ENCODE results near the gene HCAR2.
"Not testable (repeated sequence)": the region's sequence is repeated elsewhere in the genome, so short reads cannot be mapped to it uniquely, and the experiment has no call there.

The HCAR2 gene

GRCh38 chr12:122715211-122715610 is 12.1 kb upstream of the HCAR2 start:
- not testable (repeated sequence) for DNase-seq

GRCh38 chr12:122713491-122714188 is 10.5 kb upstream of the HCAR2 start:
- not testable (repeated sequence) for DNase-seq

DNA sequence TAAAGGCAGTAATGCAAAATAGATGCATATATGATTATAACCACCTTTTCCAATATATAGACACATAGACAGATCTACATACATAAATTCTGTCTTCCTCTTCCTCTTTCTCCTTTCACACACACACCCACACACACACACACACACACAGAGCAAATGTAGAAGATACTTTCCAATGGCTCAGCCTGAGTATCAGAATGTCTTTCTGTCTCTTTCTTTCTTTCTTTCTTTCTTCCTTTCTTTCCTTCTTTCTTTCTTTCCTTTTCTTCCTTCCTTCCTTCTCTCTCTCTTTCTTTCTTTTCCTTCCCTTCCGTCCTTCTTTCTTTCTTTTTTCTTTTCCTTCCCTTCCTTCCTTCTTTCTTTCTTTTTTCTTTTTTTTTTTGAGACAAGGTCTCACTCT is 8.1 kb upstream of the HCAR2 start:
- not testable (repeated sequence) for DNase-seq

DNA sequence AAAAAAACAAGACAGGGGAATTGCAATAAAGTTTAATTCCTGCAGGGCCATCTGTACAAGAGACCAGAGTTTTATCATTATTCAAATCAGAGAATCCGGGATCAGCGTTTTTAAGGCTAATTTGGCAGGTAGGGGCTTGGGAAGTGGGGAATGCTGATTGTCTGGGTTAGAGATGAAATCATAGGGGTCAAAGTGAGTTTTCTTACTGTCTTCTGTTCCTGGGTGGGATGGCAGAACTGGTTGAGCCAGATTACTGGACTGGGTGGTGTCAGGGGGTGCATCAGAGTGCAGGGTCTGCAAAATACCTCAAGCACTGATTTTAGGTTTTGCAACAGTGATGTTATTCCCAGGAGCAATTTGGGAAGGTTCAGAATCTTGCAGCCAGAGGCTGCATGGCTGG is 7.2 kb upstream of the HCAR2 start:
- DNase-seq, result not testable (repeated sequence)

- not testable (repeated sequence) for DNase-seq
Measured at GRCh38 chr12:122709287-122709686, 6.1 kb upstream of the HCAR2 start.

- not testable (repeated sequence) for DNase-seq
Measured at GRCh38 chr12:122703841-122704240, 684 bp upstream of the HCAR2 start.

- DNase-seq, result not testable (repeated sequence)
Measured at GRCh38 chr12:122701481-122701880, 1.7 kb downstream of the HCAR2 start.

- not testable (repeated sequence) for DNase-seq
Measured at GRCh38 chr12:122700038-122700710, 3.0 kb downstream of the HCAR2 start.

GRCh38 chr12:122696922-122697321 is 6.2 kb downstream of the HCAR2 start:
- not testable (repeated sequence) for DNase-seq

- no peak for DNase-seq
Measured at GRCh38 chr12:122691566-122691965, 11.6 kb downstream of the HCAR2 start.

- DNase-seq, result no peak
Measured at GRCh38 chr12:122688291-122688690, 14.9 kb downstream of the HCAR2 start.

DNA sequence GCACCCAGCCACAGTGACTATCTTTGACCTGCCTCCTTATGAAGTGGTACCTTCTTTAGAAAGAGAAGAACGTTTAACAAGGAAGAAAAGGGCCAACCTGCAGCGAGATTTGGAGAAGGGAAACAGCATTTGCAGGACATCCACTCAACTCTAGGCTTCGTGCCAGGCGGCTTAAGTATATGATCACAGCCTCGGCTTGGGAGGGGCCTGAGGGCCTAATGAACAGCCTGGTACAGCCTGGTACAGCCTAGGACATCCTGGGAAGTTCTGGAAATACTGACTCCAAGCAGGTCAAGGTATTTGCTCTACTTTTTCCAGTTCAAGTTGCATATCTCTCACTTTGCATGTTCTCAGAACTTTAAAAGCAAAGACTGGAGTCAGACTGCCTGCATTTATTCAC is 16.1 kb downstream of the HCAR2 start:
- DNase-seq, result no peak

- no peak for DNase-seq
Measured at GRCh38 chr12:122686538-122686937, 16.6 kb downstream of the HCAR2 start.

DNA sequence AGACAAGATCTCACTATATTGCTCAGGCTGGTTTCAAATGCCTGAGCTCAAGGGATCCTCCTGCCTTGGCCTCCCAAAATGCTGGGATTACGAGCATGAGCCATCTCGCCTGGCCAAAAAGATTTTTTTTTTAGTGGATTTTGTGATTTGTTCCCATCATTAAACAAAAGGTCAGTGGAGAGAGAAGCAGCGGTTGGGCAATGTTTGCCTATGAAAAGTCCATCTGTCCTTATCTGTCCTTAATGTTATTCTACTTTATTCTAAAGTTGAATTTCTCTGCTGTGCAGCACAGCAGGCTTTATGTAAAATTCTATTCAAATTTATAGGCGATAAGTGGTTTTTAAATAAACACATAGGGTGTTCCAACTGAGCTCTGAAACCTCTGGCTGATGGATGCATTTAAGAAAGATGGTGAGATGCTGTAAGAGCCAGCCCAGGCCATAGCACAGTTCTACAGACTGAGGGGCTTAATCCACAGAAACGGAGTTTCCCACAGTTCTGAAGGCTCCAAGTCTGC is 18.8 kb downstream of the HCAR2 start:
- no peak for DNase-seq

- no peak for DNase-seq
Measured at GRCh38 chr12:122681814-122682213, 21.3 kb downstream of the HCAR2 start.

GRCh38 chr12:122680989-122681388 is 22.2 kb downstream of the HCAR2 start:
- DNase-seq, result not testable (repeated sequence)

DNA sequence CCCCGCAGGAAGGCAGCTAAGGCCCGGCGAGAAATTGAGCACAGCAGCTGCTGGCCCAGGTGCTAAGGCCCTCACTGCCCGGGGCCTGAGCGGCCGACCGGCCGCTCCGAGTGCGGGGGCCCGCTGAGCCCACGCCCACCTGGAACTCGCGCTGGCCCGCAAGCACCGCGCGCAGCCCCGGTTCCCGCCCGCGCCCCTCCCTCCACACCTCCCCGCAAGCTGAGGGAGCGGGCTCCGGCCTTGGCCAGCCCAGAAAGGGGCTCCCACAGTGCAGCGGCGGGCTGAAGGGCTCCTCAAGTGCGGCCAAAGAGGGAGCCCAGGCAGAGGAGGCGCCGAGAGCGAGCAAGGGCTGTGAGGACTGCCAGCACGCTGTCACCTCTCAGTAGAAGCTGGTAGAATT is 26.4 kb downstream of the HCAR2 start:
- DNase-seq, result not testable (repeated sequence)

DNA sequence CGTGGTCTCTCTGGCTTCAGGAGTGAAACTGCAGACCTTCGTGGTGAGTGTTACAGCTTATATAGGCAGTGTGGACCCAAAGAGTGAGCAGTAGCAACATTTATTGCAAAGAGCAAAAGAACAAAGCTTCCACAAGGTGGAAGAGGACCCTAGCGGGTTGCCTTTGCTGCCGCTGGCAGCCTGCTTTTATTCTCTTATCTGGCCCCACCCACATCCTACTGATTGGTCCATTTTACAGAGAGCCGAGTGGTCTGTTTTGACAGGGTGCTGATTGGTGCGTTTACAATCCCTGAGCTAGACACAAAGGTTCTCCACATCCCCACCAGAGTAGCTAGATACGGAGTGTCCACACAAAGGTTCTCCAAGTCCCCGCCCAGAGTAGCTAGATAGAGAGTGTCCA is 27.1 kb downstream of the HCAR2 start:
- DNase-seq, result not testable (repeated sequence)

DNA sequence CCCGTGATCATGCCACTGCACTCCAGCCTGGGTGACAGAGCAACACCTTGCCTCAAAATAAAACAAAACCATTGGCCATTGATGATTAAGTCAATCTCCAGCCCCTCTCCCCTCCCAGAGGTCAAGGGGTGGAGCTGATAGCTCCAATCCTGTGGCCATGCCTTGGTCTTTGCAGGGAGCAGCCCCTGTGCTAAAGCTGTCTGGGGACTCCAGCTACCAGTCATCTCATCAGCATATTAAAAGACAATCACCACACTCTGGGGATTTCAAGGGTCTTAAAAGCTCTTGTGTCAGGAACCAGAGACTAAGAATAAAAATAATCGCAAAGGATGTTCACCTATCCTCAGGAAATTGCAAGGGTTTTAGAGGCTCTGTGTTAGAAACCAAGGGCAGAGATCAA is 30.6 kb downstream of the HCAR2 start:
- DNase-seq, result no peak

GRCh38 chr12:122669397-122670070 is 33.6 kb downstream of the HCAR2 start:
- DNase-seq, result no peak

GRCh38 chr12:122668268-122668667 is 34.9 kb downstream of the HCAR2 start:
- DNase-seq, result no peak

DNA sequence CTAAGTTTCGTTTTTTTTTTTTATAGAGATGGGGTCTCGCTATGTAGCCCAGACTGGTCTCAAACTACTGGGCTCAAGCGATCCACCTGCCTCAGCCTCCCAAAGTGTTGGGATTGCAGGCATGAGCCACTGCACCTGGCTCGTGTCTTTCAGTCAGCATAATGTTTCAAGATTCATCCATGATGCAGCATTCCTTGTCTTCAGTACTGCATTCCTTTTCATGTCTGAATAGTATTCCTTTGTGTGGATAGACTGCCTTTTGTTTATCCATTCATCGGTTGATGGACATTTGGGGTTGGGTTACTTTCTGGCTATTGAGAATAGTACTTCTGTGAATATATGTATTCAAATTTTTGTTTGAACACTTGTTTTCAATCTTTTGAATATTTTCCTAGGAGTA is 37.4 kb downstream of the HCAR2 start:
- DNase-seq, result no peak

GRCh38 chr12:122665349-122665748 is 37.8 kb downstream of the HCAR2 start:
- DNase-seq, result no peak

GRCh38 chr12:122661938-122662337 is 41.2 kb downstream of the HCAR2 start:
- no peak for DNase-seq

All from hematopoietic multipotent progenitor cell treated with erythropoietin and hydrocortisone succinate and interleukin-3 and kit ligand, for 8 days (in vitro differentiated cells).